Gastroesophageal sphincter (tissue), 3 donors: ENCODE data around the gene QPRT.

Experiments used
- POLR2A ChIP-seq, 2 donors: fragments of 450-650 bp; IDR thresholded peaks; one replicate each; pipeline ENCODE4 v1.6.1; 2017; ENCODE audit warnings: antibody characterized with exemption in 2 of 2, mild to moderate bottlenecking in 2 of 2, moderate library complexity in 1 of 2
- TF ChIP-seq, protein P1 (sequence below), 4 experiments: fragments of 200-600 bp in 2 of 4; fragments of 450-650 bp in 2 of 4; sonication (generic) in 1 of 4; IDR thresholded peaks; one replicate each; pipeline ENCODE4 v1.5.1; 2017 to 2019; ENCODE audit warnings: antibody characterized with exemption in 4 of 4, mild to moderate bottlenecking in 2 of 4, moderate library complexity in 2 of 4

GRCh38 chr16:29730649-29731048, 51.7 kb downstream of the QPRT start:
- TF ChIP-seq, protein P1, sequence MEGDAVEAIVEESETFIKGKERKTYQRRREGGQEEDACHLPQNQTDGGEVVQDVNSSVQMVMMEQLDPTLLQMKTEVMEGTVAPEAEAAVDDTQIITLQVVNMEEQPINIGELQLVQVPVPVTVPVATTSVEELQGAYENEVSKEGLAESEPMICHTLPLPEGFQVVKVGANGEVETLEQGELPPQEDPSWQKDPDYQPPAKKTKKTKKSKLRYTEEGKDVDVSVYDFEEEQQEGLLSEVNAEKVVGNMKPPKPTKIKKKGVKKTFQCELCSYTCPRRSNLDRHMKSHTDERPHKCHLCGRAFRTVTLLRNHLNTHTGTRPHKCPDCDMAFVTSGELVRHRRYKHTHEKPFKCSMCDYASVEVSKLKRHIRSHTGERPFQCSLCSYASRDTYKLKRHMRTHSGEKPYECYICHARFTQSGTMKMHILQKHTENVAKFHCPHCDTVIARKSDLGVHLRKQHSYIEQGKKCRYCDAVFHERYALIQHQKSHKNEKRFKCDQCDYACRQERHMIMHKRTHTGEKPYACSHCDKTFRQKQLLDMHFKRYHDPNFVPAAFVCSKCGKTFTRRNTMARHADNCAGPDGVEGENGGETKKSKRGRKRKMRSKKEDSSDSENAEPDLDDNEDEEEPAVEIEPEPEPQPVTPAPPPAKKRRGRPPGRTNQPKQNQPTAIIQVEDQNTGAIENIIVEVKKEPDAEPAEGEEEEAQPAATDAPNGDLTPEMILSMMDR (IDR thresholded peaks at IDR 0.05) = no peak
- no peak for TF ChIP-seq POLR2A (IDR thresholded peaks at IDR 0.05)
